K562 (cell line): Measurements from ENCODE around the gene CTNNA3.

ENCODE experiments used
- ADNP ChIP-seq: fragments of 200-800 bp; sonication (Bioruptor generic); IDR thresholded peaks from 2 replicates; pipeline ENCODE4 v1.6.1; 2016; ENCODE audit warnings: missing genetic modification characterization, missing compliant biosample characterization
- CEBPB ChIP-seq: fragments of 450-650 bp; IDR thresholded peaks from 2 replicates; pipeline ENCODE4 v1.6.1; 2016; ENCODE audit warnings: missing genetic modification characterization, missing compliant biosample characterization
- COPS2 ChIP-seq: fragments of 450-650 bp; conservative IDR thresholded peaks from 2 replicates; pipeline ENCODE4 v1.6.1; 2016; ENCODE audit warnings: mild to moderate bottlenecking, moderate library complexity
- FOXO4 ChIP-seq: fragments of 450-650 bp; formaldehyde crosslinking; IDR thresholded peaks from 2 replicates; pipeline ENCODE4 v1.4.0; 2020; ENCODE audit warnings: mild to moderate bottlenecking, moderate library complexity
- MAFK ChIP-seq: IDR thresholded peaks from 2 replicates; pipeline ENCODE4 v1.6.1; 2011; ENCODE audit warnings: low read length, improper control_type of control experiment
- MYC ChIP-seq, 2 experiments: fragments of 250-450 bp in 1 of 2; sonication (Bioruptor Pico) in 1 of 2; IDR thresholded peaks; 2 replicates each; pipeline versions ENCODE4 v1.5.1 to v1.6.1; 2012 to 2021; ENCODE audit warnings: low read depth in 2 of 2, borderline replicate concordance in 1 of 2, improper control_type of control experiment in 1 of 2, low read length in 1 of 2, mild to moderate bottlenecking in 1 of 2, moderate library complexity in 1 of 2
- PHB2 ChIP-seq: fragments of 450-650 bp; IDR thresholded peaks from 2 replicates; pipeline ENCODE4 v1.6.1; 2017; ENCODE audit warnings: low read depth
- RFX1 ChIP-seq: fragments of 450-650 bp; IDR thresholded peaks from 2 replicates; pipeline ENCODE4 v1.6.1; 2016; ENCODE audit warnings: mild to moderate bottlenecking, moderate library complexity
- SMC3 ChIP-seq: conservative IDR thresholded peaks from 2 replicates; pipeline ENCODE4 v1.6.1; 2011; ENCODE audit warnings: low read depth, low read length, improper control_type of control experiment; ENCODE audit not compliant: insufficient read depth
- ZBED1 ChIP-seq: IDR thresholded peaks from 2 replicates; pipeline ENCODE4 v1.6.1; 2014
- ZNF639 ChIP-seq, 2 experiments: fragments of 200-800 bp in 1 of 2; sonication (Bioruptor generic) in 1 of 2; sonication (generic) in 1 of 2; formaldehyde crosslinking in 1 of 2; IDR thresholded peaks in 1 of 2; conservative IDR thresholded peaks in 1 of 2; 2 replicates each; pipeline versions ENCODE4 v1.5.0 to v1.6.1; 2016 to 2020; ENCODE audit warnings: missing compliant biosample characterization in 1 of 2, missing genetic modification characterization in 1 of 2, missing genetic modification reagents in 1 of 2
- TF ChIP-seq, protein P1 (sequence below): sonication (generic); formaldehyde crosslinking; IDR thresholded peaks from 2 replicates; pipeline ENCODE4 v1.9.0; 2022; ENCODE audit warnings: mild to moderate bottlenecking, missing genetic modification reagents

GRCh38 chr10:66322777-66323176, 1373.2 kb downstream of the CTNNA3 start:
- no peak for TF ChIP-seq SMC3
- TF ChIP-seq, protein P1, sequence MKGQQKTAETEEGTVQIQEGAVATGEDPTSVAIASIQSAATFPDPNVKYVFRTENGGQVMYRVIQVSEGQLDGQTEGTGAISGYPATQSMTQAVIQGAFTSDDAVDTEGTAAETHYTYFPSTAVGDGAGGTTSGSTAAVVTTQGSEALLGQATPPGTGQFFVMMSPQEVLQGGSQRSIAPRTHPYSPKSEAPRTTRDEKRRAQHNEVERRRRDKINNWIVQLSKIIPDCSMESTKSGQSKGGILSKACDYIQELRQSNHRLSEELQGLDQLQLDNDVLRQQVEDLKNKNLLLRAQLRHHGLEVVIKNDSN (CRISPR knock-in tag), result no peak
- TF ChIP-seq ZBED1, result no peak
- no peak for TF ChIP-seq ZNF639 (CRISPR knock-in tag; conservative IDR thresholded peaks at IDR 0.05 in 1 of 2, IDR thresholded peaks at IDR 0.05 in 1 of 2)
- no peak for TF ChIP-seq PHB2
- no peak for TF ChIP-seq CEBPB
- no peak for TF ChIP-seq FOXO4
- no peak for TF ChIP-seq ADNP (tag)
- no peak for TF ChIP-seq RFX1
- TF ChIP-seq MYC (IDR thresholded peaks at IDR 0.05; ENCODE audit: low read depth, low read length), result no peak
- no peak for TF ChIP-seq MYC (CRISPR knock-in tag; IDR thresholded peaks at IDR 0.05; ENCODE audit: borderline replicate concordance, low read depth)
- TF ChIP-seq MAFK, result no peak
- no peak for TF ChIP-seq COPS2
